Mucosa of rectum (tissue), 2 donors: ENCODE results near the gene EPB41.

Experiments used
- H3K27ac ChIP-seq, 2 donors: one replicate each; pipeline ENCODE4 v1.7.0; 2013; ENCODE audit warnings: inconsistent platforms in 2 of 2, low read depth in 2 of 2, low read length in 2 of 2
- H3K27me3 ChIP-seq, 2 donors: one replicate each; pipeline ENCODE4 v1.7.0; 2013; ENCODE audit warnings: low read length in 2 of 2; ENCODE audit not compliant: control insufficient read depth in 2 of 2, insufficient read depth in 2 of 2
- H3K36me3 ChIP-seq, 2 donors: one replicate each; pipeline ENCODE4 v1.7.0; 2013; ENCODE audit warnings: low read length in 2 of 2; ENCODE audit not compliant: control insufficient read depth in 2 of 2, insufficient read depth in 2 of 2
- H3K4me1 ChIP-seq, 2 donors: one replicate each; pipeline ENCODE4 v1.7.0; 2013; ENCODE audit warnings: low read length in 2 of 2, mild to moderate bottlenecking in 1 of 2; ENCODE audit not compliant: control insufficient read depth in 2 of 2, insufficient read depth in 2 of 2
- H3K4me3 ChIP-seq, 2 donors: one replicate each; pipeline ENCODE4 v1.7.0; 2013; ENCODE audit warnings: low read length in 2 of 2
- H3K9ac ChIP-seq, 2 donors: one replicate each; pipeline ENCODE4 v1.7.0; 2013; ENCODE audit warnings: low read length in 2 of 2, low read depth in 1 of 2, mild to moderate bottlenecking in 1 of 2
- H3K9me3 ChIP-seq, 2 donors: one replicate each; pipeline ENCODE4 v1.7.0; 2013; ENCODE audit warnings: low read length in 2 of 2; ENCODE audit not compliant: control insufficient read depth in 2 of 2
- donor health status: healthy.
- donor health status: Normal muscosa, but diverticular disease.

Gene EPB41

DNA sequence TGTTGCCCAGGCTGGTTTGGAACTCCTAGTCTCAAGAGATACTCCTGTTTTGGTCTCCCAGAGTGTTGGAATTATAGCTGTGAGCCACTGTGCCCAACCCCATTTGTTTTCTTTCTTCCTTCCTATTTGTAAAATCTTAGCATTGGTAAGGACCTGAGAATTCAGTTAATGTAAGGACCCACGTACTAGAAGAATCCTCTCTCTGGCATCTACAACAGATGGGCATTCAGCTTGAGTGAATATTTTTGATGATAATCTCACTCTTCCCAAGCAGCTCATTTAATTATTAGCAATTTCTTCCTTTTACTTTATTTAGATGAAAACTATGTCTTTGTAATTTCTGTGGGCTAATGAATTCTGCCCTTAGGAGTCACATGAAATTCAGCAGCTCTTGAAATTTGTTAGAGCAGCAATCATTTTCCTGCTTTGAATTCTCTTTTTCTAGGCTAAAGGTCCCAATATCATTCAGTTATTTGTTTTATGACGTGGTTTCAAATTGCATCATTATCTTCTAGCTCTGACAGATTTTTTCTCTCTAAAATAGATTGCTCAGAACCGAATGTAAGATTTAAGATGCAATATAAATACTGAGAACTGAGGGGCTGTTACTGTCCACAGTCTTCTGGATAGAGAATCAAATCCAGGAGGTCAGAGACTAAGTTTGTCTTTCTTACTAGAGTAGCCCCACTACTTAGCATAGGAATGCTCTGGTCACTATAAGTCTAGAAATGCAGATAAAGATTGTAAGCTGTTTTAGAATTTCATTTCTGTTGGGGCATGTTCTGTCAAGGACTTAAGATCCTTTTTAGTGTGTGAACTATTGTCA is 59.4 kb downstream of the EPB41 start:
- Histone ChIP-seq H3K9ac (no peak overlapping the region), H3K9me3 (no peaks in the 10 kb centered on the region), H3K27ac (no peak overlapping the region), H3K36me3 (no peaks in the 10 kb centered on the region), H3K4me1 (peaks cover 0 to 2% of the 10 kb centered on the region in 2 donors), H3K27me3 (no peaks in the 10 kb centered on the region), H3K4me3 (no peak overlapping the region)

DNA sequence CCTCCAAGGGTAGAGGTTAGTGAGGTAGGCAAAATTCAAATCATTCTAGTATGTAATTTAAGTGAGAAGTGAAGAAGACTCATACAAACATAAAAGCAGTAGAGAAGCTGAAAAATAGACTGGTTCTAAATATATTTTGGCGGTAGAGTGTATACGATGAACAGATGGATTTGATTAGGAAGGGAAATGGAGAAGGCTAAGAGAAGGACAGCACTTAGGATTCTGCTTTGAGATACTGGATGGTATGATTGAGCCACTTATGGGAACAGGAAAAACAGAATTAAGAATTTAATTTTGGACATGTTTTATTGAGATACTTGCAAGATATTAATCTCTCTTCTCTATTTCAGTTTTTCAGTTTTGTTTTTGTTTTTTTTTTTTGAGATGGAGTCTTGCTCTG is 60.1 kb downstream of the EPB41 start:
- peaks cover 0 to 2% of the 10 kb centered on the region in 2 donors for H3K4me1 ChIP-seq
- H3K36me3 ChIP-seq: no peaks in the 10 kb centered on the region
- no peaks in the 10 kb centered on the region for H3K9me3 ChIP-seq
- H3K27me3 ChIP-seq: no peaks in the 10 kb centered on the region
- no peak overlapping the region for H3K9ac ChIP-seq
- no peak overlapping the region for H3K4me3 ChIP-seq
- no peak overlapping the region for H3K27ac ChIP-seq

DNA sequence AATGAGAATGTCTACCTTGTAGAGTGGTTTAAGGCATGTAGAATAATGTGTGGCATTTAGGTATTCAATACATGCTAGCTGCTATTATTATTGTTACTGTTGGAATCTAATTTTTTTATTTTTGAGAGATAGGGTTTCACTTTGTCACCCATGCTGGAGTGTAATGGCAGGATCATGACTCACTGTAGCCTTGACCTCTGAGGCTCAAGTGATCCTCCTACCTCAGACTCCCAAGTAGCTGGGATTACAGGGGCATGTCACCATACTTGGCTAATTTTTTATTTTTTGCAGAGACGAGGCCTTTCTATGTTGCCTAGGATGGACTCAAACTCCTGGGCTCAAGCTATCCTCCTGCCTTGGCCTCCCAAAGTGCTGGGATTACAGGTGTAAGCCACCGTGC is 61.9 kb downstream of the EPB41 start:
- Histone ChIP-seq H3K27me3 (no peaks in the 10 kb centered on the region), H3K9ac (no peak overlapping the region), H3K4me3 (no peak overlapping the region), H3K27ac (no peak overlapping the region), H3K9me3 (no peaks in the 10 kb centered on the region), H3K36me3 (no peaks in the 10 kb centered on the region), H3K4me1 (peaks cover 0 to 2% of the 10 kb centered on the region in 2 donors)

DNA sequence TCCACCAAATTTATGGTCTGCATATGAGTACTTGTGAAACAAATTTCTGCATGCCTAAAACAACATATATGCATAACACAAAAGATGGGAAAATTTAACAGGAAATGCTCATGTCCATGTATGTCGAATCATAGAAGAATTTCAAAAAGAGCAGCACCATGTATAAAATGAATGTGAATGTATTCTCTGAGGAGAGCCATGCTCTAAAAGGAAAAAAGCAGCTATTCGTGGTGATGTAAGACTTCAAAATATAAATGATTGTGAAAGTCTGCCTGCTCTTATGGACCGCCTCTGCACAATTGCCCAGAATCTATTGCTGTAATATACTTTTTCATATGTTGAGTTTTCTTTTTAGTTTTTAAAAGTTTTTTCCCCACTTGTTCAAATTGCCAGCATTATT is 66.8 kb downstream of the EPB41 start:
- H3K4me1 ChIP-seq: no peaks in the 10 kb centered on the region

DNA sequence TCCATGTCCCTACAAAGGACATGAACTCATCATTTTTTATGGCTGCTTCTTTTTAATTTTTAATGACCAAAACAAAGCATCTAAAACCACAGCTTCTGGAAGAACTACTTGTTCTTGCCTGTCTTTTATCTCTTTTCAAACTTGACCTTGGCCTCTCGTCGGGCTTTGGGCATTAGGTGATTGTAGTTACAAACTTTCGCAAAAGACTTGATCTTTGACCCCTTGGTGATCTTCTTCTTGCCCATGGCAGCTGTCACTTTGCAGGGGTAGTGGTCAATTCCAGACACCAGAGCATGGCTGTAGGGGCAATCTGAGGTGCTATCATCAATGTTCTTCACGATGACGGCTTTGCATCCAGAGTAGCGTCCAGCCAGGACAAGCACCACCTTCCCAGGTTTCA is 67.8 kb downstream of the EPB41 start:
- no peaks in the 10 kb centered on the region for H3K27me3 ChIP-seq
- H3K4me1 ChIP-seq: no peaks in the 10 kb centered on the region
- H3K36me3 ChIP-seq: no peaks in the 10 kb centered on the region
- no peaks in the 10 kb centered on the region for H3K9me3 ChIP-seq
- no peak overlapping the region for H3K9ac ChIP-seq
- no peak overlapping the region for H3K4me3 ChIP-seq
- no peak overlapping the region for H3K27ac ChIP-seq

More for the DNA sequence above, 66.8 kb downstream of the EPB41 start:
- Histone ChIP-seq H3K4me3 (no peak overlapping the region), H3K9ac (no peak overlapping the region), H3K9me3 (no peaks in the 10 kb centered on the region), H3K27me3 (no peaks in the 10 kb centered on the region), H3K36me3 (no peaks in the 10 kb centered on the region), H3K27ac (no peak overlapping the region)

DNA sequence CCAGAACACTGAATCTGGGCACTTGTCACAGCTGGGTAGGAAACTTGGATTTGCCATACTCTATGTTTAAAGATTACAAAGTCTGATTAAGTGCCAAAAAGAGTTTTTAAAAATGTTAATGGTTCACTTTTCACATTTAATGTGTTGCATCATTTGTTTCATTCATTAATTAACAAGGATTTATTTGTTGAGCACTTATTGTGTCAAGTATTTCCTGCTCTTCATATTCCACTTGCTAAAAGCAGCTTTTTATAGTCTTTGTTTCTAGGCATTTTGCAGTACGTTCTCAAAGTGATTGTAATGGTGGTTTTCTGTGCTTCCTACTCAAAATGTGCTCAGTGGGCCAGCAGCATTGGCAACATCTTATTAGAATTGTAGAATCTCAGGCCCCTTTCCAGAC is 68.7 kb downstream of the EPB41 start:
- no peak overlapping the region for H3K27ac ChIP-seq

DNA sequence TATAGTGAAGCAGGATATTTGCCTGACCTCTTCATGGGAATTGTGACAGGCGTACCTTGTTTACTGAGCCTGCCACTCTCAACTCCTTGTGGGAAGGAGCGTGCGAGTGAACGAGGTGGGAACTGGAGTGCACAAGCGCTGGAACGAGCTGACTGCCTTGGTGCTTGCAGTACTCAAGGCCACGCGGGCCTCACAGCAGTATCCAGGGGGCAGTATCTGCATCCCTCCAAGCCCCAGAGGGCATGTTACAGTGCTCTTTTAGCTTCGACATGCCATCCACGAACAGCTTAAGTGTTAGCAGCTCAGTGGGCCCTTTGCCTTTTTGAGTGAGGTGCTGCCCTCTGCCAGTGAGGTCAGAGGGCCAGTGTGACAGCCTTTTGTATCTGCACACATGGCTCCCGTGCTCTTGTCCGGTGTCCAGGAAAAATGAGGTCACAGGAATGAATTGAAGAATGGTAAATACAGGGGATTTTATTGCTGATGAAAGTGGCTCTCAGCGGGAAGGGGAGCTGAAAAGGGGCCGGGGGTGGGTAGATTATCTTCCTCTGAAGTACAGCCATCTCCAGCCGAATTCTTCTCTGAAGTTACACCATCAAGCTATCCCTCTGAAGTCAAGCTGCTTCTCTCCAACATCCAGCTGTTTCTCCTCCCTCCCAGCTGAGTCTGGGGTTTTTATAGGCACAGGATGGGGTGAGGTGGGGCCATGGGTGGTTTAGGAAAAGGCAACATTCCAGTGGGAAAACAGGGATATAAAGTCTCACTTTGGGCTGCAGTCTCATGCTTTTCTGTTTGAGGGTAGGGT is 69.3 kb downstream of the EPB41 start:
- Histone ChIP-seq H3K9me3 (no peaks in the 10 kb centered on the region), H3K9ac (no peak overlapping the region), H3K36me3 (no peaks in the 10 kb centered on the region), H3K27me3 (no peaks in the 10 kb centered on the region), H3K4me1 (no peaks in the 10 kb centered on the region), H3K27ac (no peak overlapping the region), H3K4me3 (no peak overlapping the region)

More for the DNA sequence above, 68.7 kb downstream of the EPB41 start:
- Histone ChIP-seq H3K9me3 (no peaks in the 10 kb centered on the region), H3K4me3 (no peak overlapping the region), H3K36me3 (no peaks in the 10 kb centered on the region), H3K9ac (no peak overlapping the region), H3K27me3 (no peaks in the 10 kb centered on the region), H3K4me1 (no peaks in the 10 kb centered on the region)

DNA sequence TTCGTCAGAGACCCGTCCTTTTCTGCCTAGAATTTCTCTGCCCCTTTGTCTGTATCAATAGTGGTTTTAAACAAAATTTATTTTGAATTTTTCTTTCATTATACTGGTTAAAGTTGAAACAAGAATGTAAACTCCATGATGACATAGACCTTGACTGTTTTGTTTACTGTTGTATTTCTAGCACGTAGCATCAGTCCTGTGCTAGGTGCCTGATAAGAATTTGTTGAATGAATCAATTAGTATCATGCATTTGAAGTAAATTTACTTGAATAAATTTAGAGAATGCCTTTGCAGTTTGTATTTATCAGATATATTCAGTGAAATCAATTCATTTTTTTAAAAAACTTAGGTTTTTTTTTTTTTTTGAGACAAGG is 69.9 kb downstream of the EPB41 start:
- Histone ChIP-seq H3K9ac (no peak overlapping the region), H3K27ac (no peak overlapping the region), H3K9me3 (no peaks in the 10 kb centered on the region), H3K27me3 (no peaks in the 10 kb centered on the region), H3K4me1 (no peaks in the 10 kb centered on the region), H3K4me3 (no peak overlapping the region), H3K36me3 (no peaks in the 10 kb centered on the region)

DNA sequence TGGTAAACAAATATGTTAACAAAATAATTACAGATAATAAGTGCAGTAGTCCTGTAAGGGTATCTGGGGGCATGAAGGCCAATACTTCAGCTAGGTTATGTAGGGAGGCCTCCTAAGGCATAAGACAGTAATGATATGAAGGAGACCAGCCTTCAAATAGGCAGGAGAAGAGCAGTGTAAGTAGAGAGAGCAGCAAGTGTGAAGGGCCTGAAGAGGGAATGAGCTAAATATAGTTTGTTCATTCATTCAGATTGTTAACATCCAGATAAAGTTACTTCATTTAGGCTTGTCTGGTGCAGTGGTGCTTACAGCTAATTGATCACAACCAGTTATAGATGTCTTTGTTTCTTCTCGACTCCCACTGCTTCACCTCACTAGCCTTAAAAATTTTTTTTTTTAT is 71.1 kb downstream of the EPB41 start:
- Histone ChIP-seq H3K9me3 (no peaks in the 10 kb centered on the region), H3K4me1 (no peaks in the 10 kb centered on the region), H3K4me3 (no peak overlapping the region), H3K27ac (no peak overlapping the region), H3K27me3 (no peaks in the 10 kb centered on the region), H3K36me3 (no peaks in the 10 kb centered on the region), H3K9ac (no peak overlapping the region)

DNA sequence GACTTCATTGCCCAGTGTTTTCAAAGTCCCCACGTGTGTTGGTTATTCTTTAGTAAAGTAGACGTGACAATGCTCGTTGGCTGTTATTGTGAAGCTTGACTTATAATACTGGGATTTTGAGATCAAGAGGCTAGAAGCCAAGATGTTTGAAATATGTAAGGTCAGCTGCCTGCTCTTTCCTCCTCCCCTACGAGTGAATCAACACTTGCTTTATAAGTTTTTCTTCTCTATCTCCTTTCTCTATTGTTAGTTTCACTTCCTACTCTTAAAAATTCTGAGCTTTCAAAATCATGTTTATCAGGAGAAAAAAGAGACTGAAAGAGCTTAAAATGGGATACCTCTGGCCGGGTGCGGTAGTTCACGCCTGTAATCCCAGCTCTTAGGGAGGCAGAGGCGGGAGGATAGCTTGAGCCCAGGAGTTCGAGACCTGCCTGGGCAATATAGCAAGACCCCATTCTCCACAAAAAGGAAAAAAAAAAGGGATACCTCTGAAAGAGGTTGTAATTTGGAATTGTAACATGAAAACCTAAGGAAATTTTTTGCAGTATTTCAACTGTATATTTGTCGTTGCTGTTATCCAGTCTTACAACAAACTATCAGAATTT is 72.0 kb downstream of the EPB41 start:
- no peak overlapping the region for H3K9ac ChIP-seq
- no peaks in the 10 kb centered on the region for H3K27me3 ChIP-seq
- H3K4me1 ChIP-seq: no peaks in the 10 kb centered on the region
- no peaks in the 10 kb centered on the region for H3K36me3 ChIP-seq
- no peak overlapping the region for H3K27ac ChIP-seq
- peak overlapping the region in 1 of 2 donors; percentile 10 for H3K4me3 ChIP-seq
- H3K9me3 ChIP-seq: no peaks in the 10 kb centered on the region
